NK-92 treated with Interleukin-12 subunit alpha and Interleukin-12 subunit beta, amount 100 ng/mL, for 24 hours (cell line): ENCODE data around the gene ZNF654.
"Not testable (repeated sequence)": the region's sequence is repeated elsewhere in the genome, so short reads cannot be mapped to it uniquely, and the experiment has no call there.

Experiments used
- DNase-seq: peaks from one replicate; lab custom pipeline; 2025; lab: John Stamatoyannopoulos, UW

ZNF654 gene

GRCh38 chr3:88061746-88062145 is 2.7 kb downstream of the ZNF654 start:
- no peak for DNase-seq

- no peak for DNase-seq
Observed at GRCh38 chr3:88075072-88075471, 16.0 kb downstream of the ZNF654 start.

GRCh38 chr3:88075497-88075896 is 16.4 kb downstream of the ZNF654 start:
- DNase-seq = no peak

GRCh38 chr3:88076712-88077111 is 17.7 kb downstream of the ZNF654 start:
- no peak for DNase-seq

GRCh38 chr3:88078932-88079331 is 19.9 kb downstream of the ZNF654 start:
- DNase-seq = no peak

- no peak for DNase-seq
Observed at GRCh38 chr3:88082854-88083253, 23.8 kb downstream of the ZNF654 start.

- no peak for DNase-seq
Observed at GRCh38 chr3:88084097-88084501, 25.0 kb downstream of the ZNF654 start.

- no peak for DNase-seq
Observed at GRCh38 chr3:88090681-88091080, 31.6 kb downstream of the ZNF654 start.

GRCh38 chr3:88092270-88092669 is 33.2 kb downstream of the ZNF654 start:
- no peak for DNase-seq

GRCh38 chr3:88093266-88093665 is 34.2 kb downstream of the ZNF654 start:
- DNase-seq = no peak

- no peak for DNase-seq
Observed at GRCh38 chr3:88101142-88101541, 42.1 kb downstream of the ZNF654 start.

GRCh38 chr3:88105325-88105724 is 46.3 kb downstream of the ZNF654 start:
- DNase-seq = no peak

GRCh38 chr3:88112289-88112688 is 53.2 kb downstream of the ZNF654 start:
- no peak for DNase-seq

GRCh38 chr3:88113311-88114162 is 54.5 kb downstream of the ZNF654 start:
- DNase-seq = peak; percentile 21

- DNase-seq = no peak
Observed at GRCh38 chr3:88114878-88115549, 56.0 kb downstream of the ZNF654 start.

GRCh38 chr3:88117683-88118082 is 58.6 kb downstream of the ZNF654 start:
- DNase-seq = no peak

GRCh38 chr3:88118603-88119002 is 59.5 kb downstream of the ZNF654 start:
- DNase-seq = not testable (repeated sequence)

GRCh38 chr3:88123526-88123925 is 64.5 kb downstream of the ZNF654 start:
- DNase-seq = no peak

GRCh38 chr3:88131695-88132094 is 72.6 kb downstream of the ZNF654 start:
- DNase-seq = no peak

GRCh38 chr3:88132894-88133293 is 73.8 kb downstream of the ZNF654 start:
- no peak for DNase-seq

- DNase-seq = no peak
Observed at GRCh38 chr3:88133711-88134263, 74.7 kb downstream of the ZNF654 start.

- DNase-seq = no peak
Observed at GRCh38 chr3:88137836-88138235, 78.8 kb downstream of the ZNF654 start.

- no peak for DNase-seq
Observed at GRCh38 chr3:88141458-88142083, 82.5 kb downstream of the ZNF654 start.
